Measurements from ENCODE around the gene KBTBD12.

KBTBD12 gene

DNA sequence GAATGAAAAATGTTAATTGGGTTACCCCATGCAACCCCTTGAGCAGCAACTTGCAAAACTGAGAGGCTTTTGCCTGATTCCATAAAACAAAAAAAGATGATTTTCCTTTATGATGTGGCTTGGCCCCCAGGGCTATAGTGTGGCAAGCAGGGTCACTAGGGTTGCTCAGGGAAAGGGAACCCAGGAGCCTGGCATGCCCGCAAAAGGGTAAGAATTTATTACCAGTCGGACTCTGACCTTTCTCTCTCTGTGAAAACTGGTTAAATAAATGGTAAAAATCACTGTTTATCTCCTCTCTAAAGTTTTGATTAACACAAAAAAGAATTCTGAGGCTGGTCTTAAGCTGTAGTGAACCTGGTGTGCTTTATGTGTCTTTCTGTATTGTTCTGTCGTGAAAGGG is 99.5 kb downstream of the KBTBD12 start:
- no peak for TF ChIP-seq SUZ12 (IDR thresholded peaks at IDR 0.05; ENCODE audit: extremely low read depth, insufficient read depth, insufficient read length)
- TF ChIP-seq ZNF274 (IDR thresholded peaks at IDR 0.05; ENCODE audit: low read depth, low read length), result no peak
- no peak for TF ChIP-seq YY1 (IDR thresholded peaks at IDR 0.05; ENCODE audit: insufficient read depth, insufficient read length)
- DNase-seq (ENCODE audit: low read depth, low spot score), result no peak
- no peak overlapping the region for H3K4me3 ChIP-seq (ENCODE audit: insufficient read length, low read depth)
- H3K9ac ChIP-seq (ENCODE audit: insufficient read length, low read depth), result no peak overlapping the region
- H3K36me3 ChIP-seq (ENCODE audit: insufficient read depth, insufficient read length, low read length), result no peaks in the 10 kb centered on the region
- no peaks in the 10 kb centered on the region for H3K4me1 ChIP-seq (ENCODE audit: insufficient read depth, insufficient read length)
- peaks cover 29% of the 10 kb centered on the region for H3K9me3 ChIP-seq (ENCODE audit: insufficient read depth, low read length)
- H3K27me3 ChIP-seq (ENCODE audit: insufficient read depth, insufficient read length), result no peaks in the 10 kb centered on the region

DNA sequence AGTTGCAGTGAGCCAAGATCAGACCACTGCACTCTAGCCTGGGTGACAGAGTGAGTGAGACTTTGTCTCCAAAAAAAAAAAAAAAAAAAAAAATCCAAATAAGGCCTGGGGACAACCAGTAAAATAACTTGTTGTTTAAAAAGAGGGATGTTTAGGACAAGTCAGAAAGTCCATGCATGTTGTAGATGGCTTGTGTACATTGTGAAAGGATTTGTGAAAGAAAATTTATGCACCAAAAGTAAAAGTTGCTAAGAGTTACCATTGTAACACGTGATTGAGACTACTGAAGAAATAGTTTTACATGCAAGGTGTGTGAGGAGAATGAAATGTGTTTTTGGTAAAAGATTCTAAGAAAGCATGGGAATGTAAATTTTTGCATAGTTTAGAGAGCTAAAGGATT is 101.5 kb downstream of the KBTBD12 start:
- no peak overlapping the region for H3K9ac ChIP-seq (ENCODE audit: insufficient read length, low read depth)

GRCh38 chr3:128021768-128022372 is 106.8 kb downstream of the KBTBD12 start:
- peaks cover 13% of the 10 kb centered on the region for H3K9me3 ChIP-seq (ENCODE audit: insufficient read depth, low read length)
- DNase-seq (ENCODE audit: low read depth, low spot score), result no peak
- H3K4me1 ChIP-seq (ENCODE audit: insufficient read depth, insufficient read length), result peaks cover 6% of the 10 kb centered on the region
- H3K4me3 ChIP-seq (ENCODE audit: insufficient read length, low read depth), result no peak overlapping the region
- H3K9ac ChIP-seq (ENCODE audit: insufficient read length, low read depth), result no peak overlapping the region
- H3K36me3 ChIP-seq (ENCODE audit: insufficient read depth, insufficient read length, low read length), result no peaks in the 10 kb centered on the region
- H3K27me3 ChIP-seq (ENCODE audit: insufficient read depth, insufficient read length), result no peaks in the 10 kb centered on the region
- TF ChIP-seq YY1 (IDR thresholded peaks at IDR 0.05; ENCODE audit: insufficient read depth, insufficient read length) (no peak), SUZ12 (IDR thresholded peaks at IDR 0.05; ENCODE audit: extremely low read depth, insufficient read depth, insufficient read length) (no peak), ZNF274 (IDR thresholded peaks at IDR 0.05; ENCODE audit: low read depth, low read length) (no peak)

More for the DNA sequence above, 101.5 kb downstream of the KBTBD12 start:
- no peaks in the 10 kb centered on the region for H3K27me3 ChIP-seq (ENCODE audit: insufficient read depth, insufficient read length)
- no peak overlapping the region for H3K4me3 ChIP-seq (ENCODE audit: insufficient read length, low read depth)
- no peaks in the 10 kb centered on the region for H3K4me1 ChIP-seq (ENCODE audit: insufficient read depth, insufficient read length)
- TF ChIP-seq ZNF274 (IDR thresholded peaks at IDR 0.05; ENCODE audit: low read depth, low read length), result no peak
- TF ChIP-seq YY1 (IDR thresholded peaks at IDR 0.05; ENCODE audit: insufficient read depth, insufficient read length), result no peak
- TF ChIP-seq SUZ12 (IDR thresholded peaks at IDR 0.05; ENCODE audit: extremely low read depth, insufficient read depth, insufficient read length), result no peak
- H3K9me3 ChIP-seq (ENCODE audit: insufficient read depth, low read length), result peaks cover 29% of the 10 kb centered on the region
- no peaks in the 10 kb centered on the region for H3K36me3 ChIP-seq (ENCODE audit: insufficient read depth, insufficient read length, low read length)
- DNase-seq (ENCODE audit: low read depth, low spot score), result no peak

- Histone ChIP-seq H3K4me1 (ENCODE audit: insufficient read depth, insufficient read length) (no peaks in the 10 kb centered on the region), H3K9me3 (ENCODE audit: insufficient read depth, low read length) (no peaks in the 10 kb centered on the region), H3K27me3 (ENCODE audit: insufficient read depth, insufficient read length) (no peaks in the 10 kb centered on the region), H3K36me3 (ENCODE audit: insufficient read depth, insufficient read length, low read length) (no peaks in the 10 kb centered on the region), H3K9ac (ENCODE audit: insufficient read length, low read depth) (no peak overlapping the region), H3K4me3 (ENCODE audit: insufficient read length, low read depth) (no peak overlapping the region)
- no peak for TF ChIP-seq YY1 (IDR thresholded peaks at IDR 0.05; ENCODE audit: insufficient read depth, insufficient read length)
- no peak for TF ChIP-seq SUZ12 (IDR thresholded peaks at IDR 0.05; ENCODE audit: extremely low read depth, insufficient read depth, insufficient read length)
- TF ChIP-seq ZNF274 (IDR thresholded peaks at IDR 0.05; ENCODE audit: low read depth, low read length), result no peak
- DNase-seq (ENCODE audit: low read depth, low spot score), result no peak
Measured at GRCh38 chr3:128033102-128033501, 118.1 kb downstream of the KBTBD12 start.

DNA sequence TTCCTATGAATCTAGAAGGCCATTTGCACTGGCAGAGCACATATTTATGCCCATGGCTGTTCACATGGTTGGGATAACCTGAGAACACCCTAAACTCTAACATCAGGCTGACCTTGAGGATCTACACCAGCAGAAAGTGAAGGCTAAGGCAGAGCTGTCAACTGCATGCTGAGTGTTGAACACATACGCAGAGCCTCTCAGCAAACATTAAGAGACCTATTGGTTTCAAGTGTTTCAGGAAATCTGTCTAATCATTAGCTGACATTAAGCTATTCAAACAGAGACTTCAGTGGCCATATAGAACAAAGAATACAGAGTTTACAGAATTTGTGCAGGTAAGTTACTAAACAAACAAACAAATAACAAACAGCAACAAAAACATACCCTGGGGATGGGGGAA is 121.1 kb downstream of the KBTBD12 start:
- no peak for DNase-seq (ENCODE audit: low read depth, low spot score)
- Histone ChIP-seq H3K4me1 (ENCODE audit: insufficient read depth, insufficient read length) (no peaks in the 10 kb centered on the region), H3K9ac (ENCODE audit: insufficient read length, low read depth) (no peak overlapping the region), H3K9me3 (ENCODE audit: insufficient read depth, low read length) (no peaks in the 10 kb centered on the region), H3K36me3 (ENCODE audit: insufficient read depth, insufficient read length, low read length) (no peaks in the 10 kb centered on the region), H3K27me3 (ENCODE audit: insufficient read depth, insufficient read length) (no peaks in the 10 kb centered on the region), H3K4me3 (ENCODE audit: insufficient read length, low read depth) (no peak overlapping the region)
- TF ChIP-seq YY1 (IDR thresholded peaks at IDR 0.05; ENCODE audit: insufficient read depth, insufficient read length) (no peak), SUZ12 (IDR thresholded peaks at IDR 0.05; ENCODE audit: extremely low read depth, insufficient read depth, insufficient read length) (no peak), ZNF274 (IDR thresholded peaks at IDR 0.05; ENCODE audit: low read depth, low read length) (no peak)

Data from NT2/D1 (cell line).